NCI-H2196 (cell line): ENCODE results near the gene TOX3.

Experiments
- DNase-seq: peaks from one replicate; lab custom pipeline; 2025; ENCODE audit not compliant: unreplicated experiment; lab: John Stamatoyannopoulos, UW

TOX3 gene

DNA sequence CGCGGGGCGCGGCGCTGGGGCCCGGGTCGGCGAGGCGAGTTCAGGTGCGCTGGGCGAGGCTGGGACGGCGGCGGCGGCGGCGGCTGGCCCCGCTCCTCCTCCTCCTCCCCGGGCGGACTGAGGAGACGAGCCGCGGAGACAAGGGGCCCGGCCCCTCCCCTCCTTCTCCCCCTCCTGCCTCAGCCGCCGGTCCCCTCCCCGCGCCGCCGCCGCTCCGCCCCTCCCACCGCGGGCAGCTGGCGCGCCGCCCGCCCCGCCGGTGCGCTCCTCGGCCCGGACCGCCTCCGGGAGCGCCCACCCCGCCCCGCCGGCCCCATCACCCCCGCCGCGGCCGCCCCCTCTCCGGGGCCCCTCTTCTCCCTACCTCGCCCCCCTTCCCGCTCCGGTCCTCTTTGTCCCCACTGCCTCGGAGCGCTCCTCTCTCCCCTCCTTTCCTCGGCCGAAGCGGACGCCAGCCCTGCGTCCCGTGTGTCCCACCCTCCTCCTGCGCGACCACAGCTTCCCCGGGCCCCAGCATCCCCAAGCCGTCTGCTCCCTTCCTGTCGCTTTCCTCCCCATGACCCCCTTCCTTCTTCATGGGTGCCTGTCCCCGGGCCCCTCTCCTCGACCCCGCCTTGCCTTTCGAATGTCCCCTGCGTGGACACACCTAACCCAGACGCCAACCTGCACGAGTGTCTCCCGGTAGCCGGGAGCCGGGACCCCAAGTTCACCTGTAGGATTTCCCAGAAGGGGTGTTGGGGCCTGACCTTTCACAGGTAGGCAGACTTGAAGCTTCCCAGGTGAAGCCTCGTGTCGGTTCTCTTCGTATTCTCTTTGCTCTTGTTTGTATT is at the start of gene TOX3:
TSS of gene TOX3 (minus strand) at position 140 of the 830 bp plus-strand sequence. CDS start 420 bp downstream, outside the sequence.
- DNase-seq = peak; percentile 39

DNA sequence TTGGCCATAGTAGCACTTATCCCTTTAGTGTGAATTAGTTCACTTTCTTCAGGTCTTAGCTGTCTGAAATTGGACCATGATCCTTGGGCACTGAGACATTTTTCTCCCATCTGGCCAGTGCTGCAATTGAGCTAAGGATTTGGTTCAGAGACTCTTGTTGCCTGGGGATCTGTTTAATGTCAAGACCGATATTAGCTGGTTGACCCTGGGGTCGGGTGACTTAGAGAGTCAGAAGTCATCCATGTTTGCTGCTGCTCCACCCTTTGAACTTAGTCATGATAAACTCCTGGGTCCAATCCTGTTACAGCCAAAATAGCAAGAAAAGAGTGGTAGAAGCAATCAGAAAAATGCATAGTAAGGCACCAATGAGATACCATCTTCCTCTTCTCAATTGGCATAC is 45.8 kb upstream of the TOX3 start:
- DNase-seq = no peak

- DNase-seq = no peak
Observed at GRCh38 chr16:52591934-52592592, 45.1 kb upstream of the TOX3 start.

GRCh38 chr16:52591471-52591870 is 44.5 kb upstream of the TOX3 start:
- no peak for DNase-seq

GRCh38 chr16:52586159-52586558 is 39.2 kb upstream of the TOX3 start:
- no peak for DNase-seq

GRCh38 chr16:52584354-52585320 is 37.7 kb upstream of the TOX3 start:
- no peak for DNase-seq

GRCh38 chr16:52581530-52581929 is 34.6 kb upstream of the TOX3 start:
- DNase-seq = no peak

DNA sequence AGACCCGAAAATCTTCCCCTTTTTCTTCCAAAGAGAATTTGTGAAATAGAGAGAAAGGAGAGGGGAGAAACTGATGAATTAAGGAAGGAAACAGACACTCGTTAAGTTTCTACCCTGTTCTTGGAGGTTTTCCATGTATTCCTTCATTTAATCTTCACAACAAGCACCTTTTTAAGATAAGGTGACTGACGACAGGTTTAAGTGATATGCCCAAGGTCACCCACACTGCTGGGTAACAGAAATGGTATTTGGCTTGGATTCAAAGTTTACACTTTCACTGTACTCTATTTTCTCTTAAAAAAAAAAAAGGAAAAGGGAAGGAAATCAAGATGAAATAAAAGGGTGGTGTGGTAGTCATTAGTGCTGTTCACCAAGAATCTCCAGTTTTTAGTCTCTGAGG is 33.5 kb upstream of the TOX3 start:
- DNase-seq = no peak

DNA sequence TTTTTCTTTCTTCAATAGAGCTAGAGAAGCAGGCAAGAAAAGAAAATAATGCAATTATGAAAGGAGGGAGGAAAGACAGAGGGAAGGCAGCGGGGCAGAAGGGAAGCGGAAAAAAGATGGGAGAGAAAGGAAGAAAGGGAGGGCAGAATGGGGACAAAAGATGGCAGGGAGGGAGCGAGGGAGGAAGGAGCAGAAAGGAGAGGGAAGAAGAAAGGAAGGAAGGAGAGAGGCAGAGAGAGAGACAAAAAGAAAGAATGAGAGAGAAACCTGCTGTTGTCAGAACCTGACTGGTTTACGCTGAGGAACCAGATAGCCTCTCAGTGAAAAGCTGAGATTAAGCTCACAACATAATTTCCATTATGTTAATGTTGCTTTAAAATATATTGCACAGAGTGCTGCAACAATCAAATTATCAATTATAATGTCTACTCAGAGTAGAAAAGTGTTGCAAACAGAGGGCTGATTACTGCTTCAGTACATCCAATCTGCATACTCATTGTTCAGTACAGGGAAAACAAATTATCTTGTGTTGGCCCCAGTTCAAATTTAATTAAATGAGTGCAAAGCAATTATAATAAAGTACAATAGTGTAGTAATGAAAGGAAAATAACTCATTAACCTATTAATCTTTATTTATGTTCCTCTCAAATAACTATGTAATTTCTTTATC is 32.0 kb upstream of the TOX3 start:
- DNase-seq = no peak

GRCh38 chr16:52578007-52578828 is 31.3 kb upstream of the TOX3 start:
- no peak for DNase-seq

DNA sequence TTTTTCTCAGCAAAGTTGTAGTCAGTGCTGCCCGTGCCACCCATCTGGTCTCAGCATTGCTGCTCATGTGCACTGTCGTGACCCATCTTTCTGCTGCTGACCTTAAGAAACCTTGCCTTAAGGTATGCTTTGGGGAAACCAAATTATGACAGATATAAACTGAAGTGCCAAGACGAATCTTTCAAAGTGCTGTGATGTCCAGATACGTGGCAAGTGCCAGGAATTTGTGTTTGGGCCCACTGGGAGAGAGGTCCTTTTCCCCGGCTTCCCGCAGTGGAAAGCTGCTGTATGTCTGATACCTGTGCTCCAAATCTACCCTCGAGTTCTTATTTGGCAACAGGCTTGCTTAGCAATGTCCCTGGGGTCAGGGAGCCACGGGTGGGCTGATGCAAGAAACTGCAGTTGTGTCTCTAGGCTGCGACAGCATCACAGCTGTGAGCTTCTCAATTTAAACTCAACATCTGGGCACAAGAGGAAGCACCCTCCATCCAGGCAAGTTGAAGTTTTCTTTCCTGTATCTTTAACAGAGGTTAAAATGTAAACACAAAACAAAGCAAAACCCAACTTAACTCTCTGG is 30.3 kb upstream of the TOX3 start:
- no peak for DNase-seq

- no peak for DNase-seq
Observed at GRCh38 chr16:52573365-52574299, 26.7 kb upstream of the TOX3 start.

GRCh38 chr16:52572656-52573055 is 25.7 kb upstream of the TOX3 start:
- DNase-seq = no peak

DNA sequence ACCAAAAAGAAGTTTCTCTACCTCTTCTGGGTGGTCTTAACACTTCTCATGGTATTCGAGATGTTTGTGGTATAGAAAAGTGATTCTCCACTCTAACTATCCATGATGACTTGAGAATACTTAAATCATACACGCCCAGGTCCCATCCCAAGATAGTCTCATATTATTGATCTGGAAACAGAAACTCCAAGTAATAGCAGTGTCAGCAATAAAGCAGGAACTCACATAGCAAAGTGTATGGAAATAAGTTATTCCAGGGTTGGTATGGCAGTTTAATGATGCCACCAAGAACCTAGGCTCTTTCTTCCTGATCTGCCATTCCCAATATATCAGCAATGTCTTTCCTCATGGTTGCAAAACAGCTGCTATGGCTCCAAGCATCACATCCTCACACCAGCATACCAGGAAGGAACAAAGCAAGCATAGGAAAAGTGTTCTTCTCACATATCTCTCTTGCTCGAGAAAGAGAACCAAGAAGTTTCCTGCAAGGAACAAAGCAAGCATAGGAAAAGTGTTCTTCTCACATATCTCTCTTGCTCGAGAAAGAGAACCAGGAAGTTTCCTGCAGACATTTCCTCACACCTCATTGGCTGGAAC is 23.6 kb upstream of the TOX3 start:
- DNase-seq = no peak

GRCh38 chr16:52569701-52570100 is 22.8 kb upstream of the TOX3 start:
- DNase-seq = no peak

DNA sequence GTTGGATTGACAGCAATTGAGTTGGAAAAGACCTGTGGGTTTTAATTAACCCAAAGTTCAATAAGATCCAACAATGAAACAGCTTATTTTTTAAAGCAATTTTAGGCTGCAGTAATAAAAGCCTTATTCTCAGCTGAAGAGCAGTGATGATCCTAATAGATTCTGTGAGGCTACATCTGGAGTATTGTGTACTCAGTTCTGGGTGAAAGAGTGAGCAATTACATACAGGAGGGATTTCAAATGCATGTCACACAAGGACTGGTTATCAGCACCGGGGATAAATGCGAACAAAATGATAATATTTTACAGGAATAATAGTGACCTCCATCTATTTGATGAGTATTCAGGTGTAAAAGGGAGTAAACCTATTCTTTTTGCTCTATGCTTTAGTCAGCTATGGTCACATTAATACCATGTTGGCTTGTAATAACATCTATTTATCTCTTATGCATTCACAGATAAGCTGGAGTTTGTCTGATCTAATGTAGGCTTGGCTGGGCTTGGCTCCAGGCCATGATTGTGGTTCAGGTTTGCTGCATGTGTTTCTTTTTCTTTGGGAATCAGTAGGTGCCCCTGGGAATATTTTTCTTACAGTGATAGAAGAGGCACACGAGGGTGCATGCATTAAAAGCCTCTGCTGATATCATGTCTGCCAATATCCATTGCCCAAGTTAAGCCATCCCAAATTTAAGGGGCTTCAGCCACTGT is 22.2 kb upstream of the TOX3 start:
- DNase-seq = no peak

GRCh38 chr16:52568495-52568894 is 21.6 kb upstream of the TOX3 start:
- DNase-seq = no peak
